Activated T-helper 1 cell treated with anti-CD3 and anti-CD28 coated beads, Interleukin-12 subunit alpha, Interleukin-12 subunit beta, Interleukin-2, Interleukin-4 antibody, amounts not matched to agents 30 ng/mL and 10 ng/mL and 1 ng/mL, durations not matched to agents 14 hours and 24 hours and 36 hours (primary cell): ENCODE measurements around the gene QDPR. TPM values are rescaled to one million over a fixed set of nuclear protein-coding genes. Genes with fewer than 3 reads are reported as not detected.
A peak's percentile ranks its signal among the peaks of the same experiment; 100 is the strongest.
"Not testable (repeated sequence)": the region's sequence is repeated elsewhere in the genome, so short reads cannot be mapped to it uniquely, and the experiment has no call there.

Experiments used
- DNase-seq: peaks from one replicate; pipeline ENCODE4 v3.0.0; 2021; ENCODE audit warnings: low spot score
- H3K27ac Mint-ChIP-seq: one replicate; pipeline ENCODE4 v1.8.0; 2021; ENCODE audit warnings: mild to moderate bottlenecking, mixed read lengths
- H3K27me3 Mint-ChIP-seq: one replicate; pipeline ENCODE4 v1.8.0; 2022; ENCODE audit warnings: mild to moderate bottlenecking, moderate library complexity, mixed read lengths; ENCODE audit not compliant: insufficient read depth
- H3K36me3 Mint-ChIP-seq: one replicate; pipeline ENCODE4 v1.8.0; 2021; ENCODE audit warnings: low read depth, mixed read lengths
- H3K4me1 Mint-ChIP-seq: one replicate; pipeline ENCODE4 v1.8.0; 2021; ENCODE audit warnings: low read depth, mixed read lengths
- H3K4me3 Mint-ChIP-seq: one replicate; pipeline ENCODE4 v1.8.0; 2021; ENCODE audit warnings: mild to moderate bottlenecking, moderate library complexity, mixed read lengths
- H3K9me3 Mint-ChIP-seq: one replicate; pipeline ENCODE4 v1.8.0; 2021; ENCODE audit warnings: mixed read lengths
- intact Hi-C: fragments of 100-400 bp; cut with micrococcal nuclease; formaldehyde crosslinking; loops from one replicate; pipeline ENCODE4 v1.15.1; 2024
- total RNA-seq: library from RNA; stranded (reverse); gene quantifications from 2 replicates; pipeline ENCODE4 v1.2.3, GENCODE V29; 2022

QDPR gene
- total RNA-seq, 1 donor from 2014 or later: 28.7 TPM

DNA sequence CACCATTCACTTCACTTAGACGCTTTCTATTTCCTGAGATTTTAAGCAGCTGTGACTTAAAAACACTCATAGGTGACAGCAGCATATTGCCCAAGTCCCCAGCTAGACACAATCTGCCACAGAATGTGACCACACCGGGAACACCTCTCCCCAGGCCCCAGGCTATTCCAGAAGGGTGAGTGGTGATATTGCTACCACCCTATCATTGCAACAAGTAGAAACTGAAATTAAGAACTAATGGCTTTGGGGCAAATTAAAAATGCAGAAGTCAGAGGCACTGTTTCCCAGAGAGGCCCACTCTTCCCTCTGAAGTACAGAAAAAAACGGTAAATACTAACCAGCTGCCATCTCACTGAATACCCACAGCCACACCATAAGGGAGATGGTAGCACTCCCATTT is 35.0 kb downstream of the QDPR start:
- Mint-ChIP-seq H3K4me3 (no peak overlapping the region), H3K36me3 (no peaks in the 10 kb centered on the region), H3K27me3 (no peaks in the 10 kb centered on the region), H3K27ac (no peak overlapping the region), H3K9me3 (no peaks in the 10 kb centered on the region), H3K4me1 (peaks cover 5% of the 10 kb centered on the region)
- no peak for DNase-seq
- intact Hi-C loops: no loop called here

GRCh38 chr4:17475481-17475880 is 36.4 kb downstream of the QDPR start:
- Mint-ChIP-seq H3K27me3 (no peaks in the 10 kb centered on the region), H3K36me3 (no peaks in the 10 kb centered on the region), H3K27ac (no peak overlapping the region), H3K9me3 (no peaks in the 10 kb centered on the region), H3K4me3 (no peak overlapping the region), H3K4me1 (peaks cover 5% of the 10 kb centered on the region)
- intact Hi-C loops: no loop called here
- DNase-seq: no peak

DNA sequence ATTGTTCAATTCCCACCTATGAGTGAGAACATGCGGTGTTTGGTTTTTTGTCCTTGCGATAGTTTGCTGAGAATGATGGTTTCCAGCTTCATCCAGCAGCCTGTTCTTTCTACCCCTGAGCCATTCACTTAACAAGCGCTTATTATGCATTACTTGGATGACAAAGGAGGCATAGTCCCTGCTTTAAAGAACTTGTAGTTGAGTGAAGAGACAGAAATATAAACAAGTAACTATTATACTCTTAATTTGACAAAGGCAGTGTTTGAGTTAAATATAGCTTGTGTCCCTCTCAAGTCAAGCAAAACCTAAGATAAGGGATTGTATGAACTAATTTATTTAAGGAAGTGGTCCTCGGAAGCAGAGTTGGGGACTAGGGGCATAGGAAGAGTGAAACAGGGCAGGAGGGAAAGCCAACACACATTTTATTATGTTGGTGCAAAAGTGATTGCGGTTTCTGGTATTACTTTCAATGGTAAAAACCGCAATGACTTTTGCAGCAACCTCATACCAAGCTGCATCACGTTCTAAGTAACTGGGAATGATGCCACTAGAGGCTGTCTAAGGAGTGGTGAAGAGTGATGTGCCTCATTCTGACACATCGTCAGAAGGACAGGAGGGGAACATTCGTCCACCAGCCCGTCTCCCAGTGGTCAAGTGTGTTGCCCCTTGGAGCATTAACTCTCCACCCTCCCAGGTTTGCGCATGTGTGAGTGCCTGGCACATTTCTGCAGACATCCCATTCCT is 41.8 kb downstream of the QDPR start:
- no peaks in the 10 kb centered on the region for H3K9me3 Mint-ChIP-seq
- no peak overlapping the region for H3K27ac Mint-ChIP-seq
- no peaks in the 10 kb centered on the region for H3K36me3 Mint-ChIP-seq
- peaks cover 5% of the 10 kb centered on the region for H3K4me1 Mint-ChIP-seq
- H3K27me3 Mint-ChIP-seq: peaks cover 1% of the 10 kb centered on the region
- intact Hi-C loops: no loop called here
- no peak overlapping the region for H3K4me3 Mint-ChIP-seq
- DNase-seq: no peak

GRCh38 chr4:17468619-17469221 is 43.2 kb downstream of the QDPR start:
- DNase-seq: no peak
- no peaks in the 10 kb centered on the region for H3K9me3 Mint-ChIP-seq
- peaks cover 5% of the 10 kb centered on the region for H3K4me1 Mint-ChIP-seq
- H3K36me3 Mint-ChIP-seq: no peaks in the 10 kb centered on the region
- H3K27me3 Mint-ChIP-seq: peaks cover 1% of the 10 kb centered on the region
- no peak overlapping the region for H3K27ac Mint-ChIP-seq
- H3K4me3 Mint-ChIP-seq: no peak overlapping the region
- intact Hi-C loops: no loop called here

DNA sequence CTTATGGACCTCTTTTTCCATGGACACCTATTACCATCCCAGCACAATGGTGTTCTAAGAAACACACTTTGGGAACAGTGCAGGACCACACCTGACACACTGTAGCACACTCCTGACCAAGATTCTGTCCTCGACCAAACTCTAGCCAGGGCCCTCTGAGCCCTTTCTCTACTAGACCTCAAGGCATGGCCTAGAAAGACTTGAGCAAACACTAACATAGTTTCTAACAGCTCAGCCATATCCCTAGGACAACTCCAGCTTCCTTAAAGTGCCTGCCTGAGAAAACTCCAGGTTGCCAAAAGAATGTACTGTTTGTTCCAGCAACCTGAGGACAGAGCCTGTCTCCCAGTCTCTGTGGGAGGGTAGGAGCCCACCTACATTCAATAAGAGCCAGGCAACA is 48.3 kb downstream of the QDPR start:
- Mint-ChIP-seq H3K27me3 (peaks cover 3% of the 10 kb centered on the region), H3K4me1 (no peaks in the 10 kb centered on the region), H3K36me3 (no peaks in the 10 kb centered on the region), H3K27ac (no peak overlapping the region), H3K9me3 (no peaks in the 10 kb centered on the region), H3K4me3 (no peak overlapping the region)
- no peak for DNase-seq
- intact Hi-C loops: no loop called here

DNA sequence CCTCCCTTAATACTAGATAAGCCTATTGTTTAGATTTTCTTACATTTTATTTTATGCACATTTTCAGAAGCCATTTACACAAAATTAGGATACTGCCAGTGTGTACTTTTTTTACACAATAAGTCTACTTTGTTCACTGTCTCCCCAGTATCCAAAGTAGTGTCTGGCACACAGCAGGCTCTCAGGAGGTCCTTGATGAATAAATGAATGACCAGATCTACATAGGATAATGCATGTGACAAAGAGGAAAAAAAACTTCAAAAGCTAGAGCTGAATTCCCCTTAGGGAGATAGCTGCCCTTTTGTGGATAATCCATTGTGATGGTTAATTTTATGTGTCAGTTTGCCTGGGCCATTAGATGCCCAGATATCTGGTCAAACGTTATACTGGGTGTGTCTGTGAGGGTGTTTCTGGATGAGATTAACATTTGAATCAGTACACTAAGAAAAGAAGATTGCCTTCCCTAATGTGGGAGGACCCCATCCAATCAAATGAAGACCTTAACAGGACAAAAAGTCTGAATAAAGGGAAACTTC is 61.6 kb downstream of the QDPR start:
- intact Hi-C loops: no loop called here
- Mint-ChIP-seq H3K4me1 (no peaks in the 10 kb centered on the region), H3K36me3 (no peaks in the 10 kb centered on the region), H3K27ac (no peak overlapping the region), H3K4me3 (no peak overlapping the region), H3K27me3 (peaks cover 5% of the 10 kb centered on the region), H3K9me3 (no peaks in the 10 kb centered on the region)
- no peak for DNase-seq

DNA sequence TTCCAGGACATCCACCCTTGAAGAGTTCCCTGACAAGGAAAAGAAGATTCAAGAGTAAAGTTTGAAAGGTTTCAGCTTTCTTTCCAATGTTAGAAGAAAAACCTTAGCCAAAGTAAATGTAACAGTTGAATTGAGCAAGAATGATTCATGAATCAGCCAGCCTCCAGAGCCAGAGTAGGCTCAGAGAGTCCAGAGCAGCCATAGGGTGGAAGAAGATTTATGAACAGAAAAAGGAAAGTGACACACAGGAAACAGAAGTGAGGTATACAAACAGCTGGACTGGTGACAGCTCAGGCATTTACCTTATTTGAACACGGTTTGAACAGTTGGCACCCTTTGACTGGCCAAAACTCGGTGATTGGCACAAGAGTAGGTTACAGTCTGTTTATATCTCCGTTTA is 63.2 kb downstream of the QDPR start:
- H3K27me3 Mint-ChIP-seq: peaks cover 5% of the 10 kb centered on the region
- no peaks in the 10 kb centered on the region for H3K36me3 Mint-ChIP-seq
- H3K4me3 Mint-ChIP-seq: no peak overlapping the region
- H3K4me1 Mint-ChIP-seq: no peaks in the 10 kb centered on the region
- no peaks in the 10 kb centered on the region for H3K9me3 Mint-ChIP-seq
- intact Hi-C loops: loop anchor here (5.0 to 10.0 kb wide), 2 partner anchors 171 to 1424 kb away; no protein-coding TSS in a partner anchor
- no peak for DNase-seq
- H3K27ac Mint-ChIP-seq: no peak overlapping the region

DNA sequence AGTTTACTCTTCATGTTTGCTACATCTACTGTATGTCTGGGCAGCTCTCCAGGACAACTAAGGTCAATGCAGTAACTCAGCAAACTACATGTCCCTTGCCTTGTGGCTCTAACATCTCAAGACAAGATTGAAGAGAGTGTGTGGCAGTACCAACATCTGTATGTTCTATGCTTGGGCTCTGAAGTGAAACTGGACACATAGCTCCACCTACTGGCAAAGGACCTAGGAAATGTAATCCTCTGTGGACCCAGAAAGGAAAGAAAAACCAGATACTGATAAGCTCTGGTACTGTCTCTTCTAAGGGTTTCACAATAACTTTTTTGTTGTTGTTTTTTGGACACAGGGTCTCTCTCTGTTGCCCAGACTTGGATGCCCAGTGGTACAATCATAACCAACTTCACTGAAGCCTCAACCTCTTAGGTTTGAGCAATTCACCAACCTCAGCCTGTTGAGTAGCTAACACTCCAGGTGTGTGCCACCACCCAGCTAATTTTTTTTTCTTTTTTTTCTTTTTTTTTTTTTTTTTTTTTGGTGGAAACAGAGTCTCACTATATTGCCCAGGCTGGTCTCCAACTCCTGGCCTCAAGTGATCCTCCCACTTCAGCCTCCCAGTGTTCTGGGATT is 64.1 kb downstream of the QDPR start:
- intact Hi-C loops: loop anchor here (1.0 to 10.0 kb wide), 4 partner anchors 100 to 1423 kb away; no protein-coding TSS in a partner anchor
- H3K27me3 Mint-ChIP-seq: peaks cover 5% of the 10 kb centered on the region
- DNase-seq: peak; percentile 37

GRCh38 chr4:17447056-17447455 is 64.8 kb downstream of the QDPR start:
- H3K9me3 Mint-ChIP-seq: no peaks in the 10 kb centered on the region
- intact Hi-C loops: loop anchor here (1.0 to 10.0 kb wide), 4 partner anchors 100 to 1422 kb away; no protein-coding TSS in a partner anchor
- peaks cover 5% of the 10 kb centered on the region for H3K27me3 Mint-ChIP-seq
- no peak for DNase-seq
- no peaks in the 10 kb centered on the region for H3K36me3 Mint-ChIP-seq
- H3K4me3 Mint-ChIP-seq: no peak overlapping the region
- no peak overlapping the region for H3K27ac Mint-ChIP-seq
- H3K4me1 Mint-ChIP-seq: no peaks in the 10 kb centered on the region

More for the DNA sequence above, 64.1 kb downstream of the QDPR start:
- H3K36me3 Mint-ChIP-seq: no peaks in the 10 kb centered on the region
- H3K4me1 Mint-ChIP-seq: no peaks in the 10 kb centered on the region
- H3K4me3 Mint-ChIP-seq: no peak overlapping the region
- no peak overlapping the region for H3K27ac Mint-ChIP-seq
- H3K9me3 Mint-ChIP-seq: no peaks in the 10 kb centered on the region

DNA sequence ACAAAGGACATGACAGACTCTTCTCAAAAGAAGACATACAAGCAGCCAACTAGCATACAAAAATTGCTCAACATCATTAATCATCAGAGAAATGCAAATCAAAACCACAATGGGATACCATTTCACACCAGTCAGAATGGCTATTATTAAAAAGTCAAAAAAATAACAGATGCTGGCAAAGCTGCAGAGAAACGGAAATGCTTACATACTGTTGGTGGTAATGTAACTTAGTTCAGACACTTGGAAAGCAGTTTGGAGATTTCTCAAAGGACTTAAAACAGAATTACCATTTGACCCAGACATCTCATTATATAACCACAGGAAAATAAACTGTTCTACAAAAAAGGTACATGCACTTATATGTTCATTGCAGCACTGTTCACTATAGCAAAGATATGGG is 69.4 kb downstream of the QDPR start:
- H3K36me3 Mint-ChIP-seq, H3K9me3 Mint-ChIP-seq, H3K27ac Mint-ChIP-seq, H3K27me3 Mint-ChIP-seq, H3K4me1 Mint-ChIP-seq, DNase-seq, H3K4me3 Mint-ChIP-seq: not testable (repeated sequence)
- intact Hi-C loops: loop anchor here (10.0 kb wide), 1 partner anchor 1418 kb away; no protein-coding TSS in a partner anchor

DNA sequence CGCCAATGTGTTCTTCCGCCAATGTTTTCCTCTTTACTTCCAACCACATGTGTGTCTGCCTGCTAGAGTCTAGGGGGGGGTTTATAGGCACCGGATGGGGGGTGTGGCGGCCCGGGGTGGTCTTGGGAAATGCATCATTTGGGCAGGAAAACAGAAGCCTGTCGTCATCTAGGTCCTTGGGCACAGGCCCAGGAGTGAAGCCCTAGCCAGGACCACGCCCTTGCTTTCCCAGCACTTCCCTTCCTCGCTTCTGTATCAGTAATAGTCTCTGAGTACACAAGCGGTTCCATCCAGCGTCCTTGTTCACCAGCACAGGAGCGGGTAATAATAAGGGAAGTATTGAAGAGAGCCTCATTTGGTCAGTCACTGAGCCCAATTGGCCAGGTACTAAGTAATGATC is 74.5 kb downstream of the QDPR start:
- H3K9me3 Mint-ChIP-seq: peaks cover 3% of the 10 kb centered on the region
- H3K27me3 Mint-ChIP-seq: no peaks in the 10 kb centered on the region
- no peak overlapping the region for H3K27ac Mint-ChIP-seq
- no peaks in the 10 kb centered on the region for H3K36me3 Mint-ChIP-seq
- intact Hi-C loops: no loop called here
- H3K4me3 Mint-ChIP-seq: no peak overlapping the region
- DNase-seq: no peak
- no peaks in the 10 kb centered on the region for H3K4me1 Mint-ChIP-seq

DNA sequence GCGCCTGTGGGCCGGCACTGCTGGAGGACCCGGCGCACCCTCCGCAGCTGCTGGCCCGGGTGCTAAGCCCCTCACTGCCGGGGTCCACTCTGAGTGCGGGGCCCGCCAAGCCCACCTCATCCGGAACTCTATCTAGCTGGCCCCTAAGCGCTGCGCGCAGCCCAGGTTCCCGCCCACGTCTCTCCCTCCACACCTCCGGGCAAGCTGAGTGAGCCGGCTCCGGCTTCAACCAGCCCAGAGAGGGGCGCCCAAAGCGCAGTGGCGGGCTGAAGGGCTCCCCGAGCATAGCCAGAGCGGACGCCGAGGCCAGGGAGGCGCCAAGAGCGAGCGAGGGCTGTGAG is 75.2 kb downstream of the QDPR start:
- no peaks in the 10 kb centered on the region for H3K4me1 Mint-ChIP-seq
- peaks cover 3% of the 10 kb centered on the region for H3K9me3 Mint-ChIP-seq
- DNase-seq: no peak
- intact Hi-C loops: no loop called here
- H3K27ac Mint-ChIP-seq: no peak overlapping the region
- no peaks in the 10 kb centered on the region for H3K27me3 Mint-ChIP-seq
- H3K4me3 Mint-ChIP-seq: no peak overlapping the region
- no peaks in the 10 kb centered on the region for H3K36me3 Mint-ChIP-seq
